ENCODE data around the gene DBT. TPM values are rescaled to one million over a fixed set of nuclear protein-coding genes. Genes with fewer than 3 reads are reported as not detected.

Gene DBT
- total RNA-seq, 1 donor: 7.7 TPM

DNA sequence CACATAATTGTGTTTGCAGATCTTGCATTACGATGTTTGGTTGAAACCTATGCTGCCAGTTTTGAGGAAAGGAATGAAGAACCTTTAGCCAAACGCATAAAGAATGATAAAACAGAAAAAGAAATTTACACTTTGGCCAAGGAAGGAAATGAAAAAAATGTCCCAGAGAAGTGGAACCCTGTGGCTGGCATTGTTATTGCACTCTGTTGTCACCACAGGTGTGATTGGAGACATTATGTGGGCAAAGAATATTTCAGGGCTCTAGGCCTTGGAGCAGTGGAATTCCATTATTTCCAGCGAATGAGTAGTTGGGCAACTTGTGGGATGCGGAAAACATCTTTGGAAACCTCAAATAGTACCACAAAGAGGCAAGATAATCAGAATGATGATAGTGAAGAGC lies 101.8 kb downstream of the DBT start:
- H3K4me3 ChIP-seq (ENCODE audit: low read depth, low read length): no peak overlapping the region
- TF ChIP-seq, protein P1, sequence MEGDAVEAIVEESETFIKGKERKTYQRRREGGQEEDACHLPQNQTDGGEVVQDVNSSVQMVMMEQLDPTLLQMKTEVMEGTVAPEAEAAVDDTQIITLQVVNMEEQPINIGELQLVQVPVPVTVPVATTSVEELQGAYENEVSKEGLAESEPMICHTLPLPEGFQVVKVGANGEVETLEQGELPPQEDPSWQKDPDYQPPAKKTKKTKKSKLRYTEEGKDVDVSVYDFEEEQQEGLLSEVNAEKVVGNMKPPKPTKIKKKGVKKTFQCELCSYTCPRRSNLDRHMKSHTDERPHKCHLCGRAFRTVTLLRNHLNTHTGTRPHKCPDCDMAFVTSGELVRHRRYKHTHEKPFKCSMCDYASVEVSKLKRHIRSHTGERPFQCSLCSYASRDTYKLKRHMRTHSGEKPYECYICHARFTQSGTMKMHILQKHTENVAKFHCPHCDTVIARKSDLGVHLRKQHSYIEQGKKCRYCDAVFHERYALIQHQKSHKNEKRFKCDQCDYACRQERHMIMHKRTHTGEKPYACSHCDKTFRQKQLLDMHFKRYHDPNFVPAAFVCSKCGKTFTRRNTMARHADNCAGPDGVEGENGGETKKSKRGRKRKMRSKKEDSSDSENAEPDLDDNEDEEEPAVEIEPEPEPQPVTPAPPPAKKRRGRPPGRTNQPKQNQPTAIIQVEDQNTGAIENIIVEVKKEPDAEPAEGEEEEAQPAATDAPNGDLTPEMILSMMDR (IDR thresholded peaks at IDR 0.05; ENCODE audit: insufficient read depth, low read length): no peak

DNA sequence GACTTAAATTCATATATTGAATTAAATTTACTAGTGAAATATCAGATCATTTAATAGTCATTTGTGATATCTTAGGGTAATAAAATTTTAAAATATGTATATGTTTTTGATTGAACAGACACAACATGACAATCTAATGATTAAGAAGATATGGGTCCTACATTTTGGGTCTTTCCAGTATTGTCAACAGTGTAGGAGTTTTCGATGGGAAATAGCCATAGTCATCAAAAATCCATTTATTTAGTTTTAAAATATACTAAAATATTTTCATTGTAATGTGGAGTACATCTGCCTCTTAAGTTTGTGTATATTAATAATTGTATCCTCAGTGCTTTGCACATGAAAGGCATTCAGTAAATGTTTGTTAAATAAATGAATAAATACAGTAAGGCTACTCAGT lies 102.7 kb downstream of the DBT start:
- H3K4me3 ChIP-seq (ENCODE audit: low read depth, low read length): no peak overlapping the region
- DNase-seq (ENCODE audit: low read depth): no peak
- TF ChIP-seq, protein P1 (IDR thresholded peaks at IDR 0.05; ENCODE audit: insufficient read depth, low read length): no peak

More for the DNA sequence above, 101.8 kb downstream of the DBT start:
- no peak for DNase-seq (ENCODE audit: low read depth)

DNA sequence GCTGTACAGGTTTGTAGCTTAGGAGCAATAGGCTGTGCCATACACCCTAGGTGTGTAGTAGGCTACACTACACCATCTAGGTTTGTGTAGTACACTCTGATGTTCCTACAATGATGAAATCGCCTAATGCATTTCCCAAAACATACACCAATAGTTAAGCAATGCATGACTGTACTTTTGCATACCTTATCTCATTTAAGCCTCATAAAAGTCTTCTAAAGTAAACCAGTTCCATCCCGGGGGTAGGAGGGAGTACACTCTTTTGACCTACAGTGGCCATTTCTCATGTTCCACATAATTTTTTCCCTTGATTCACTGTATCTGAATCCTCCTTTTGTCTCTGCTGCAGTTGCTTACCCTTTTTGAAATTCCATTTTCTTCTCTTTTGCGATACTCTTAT lies 104.5 kb downstream of the DBT start:
- TF ChIP-seq, protein P1 (IDR thresholded peaks at IDR 0.05; ENCODE audit: insufficient read depth, low read length): no peak

DNA sequence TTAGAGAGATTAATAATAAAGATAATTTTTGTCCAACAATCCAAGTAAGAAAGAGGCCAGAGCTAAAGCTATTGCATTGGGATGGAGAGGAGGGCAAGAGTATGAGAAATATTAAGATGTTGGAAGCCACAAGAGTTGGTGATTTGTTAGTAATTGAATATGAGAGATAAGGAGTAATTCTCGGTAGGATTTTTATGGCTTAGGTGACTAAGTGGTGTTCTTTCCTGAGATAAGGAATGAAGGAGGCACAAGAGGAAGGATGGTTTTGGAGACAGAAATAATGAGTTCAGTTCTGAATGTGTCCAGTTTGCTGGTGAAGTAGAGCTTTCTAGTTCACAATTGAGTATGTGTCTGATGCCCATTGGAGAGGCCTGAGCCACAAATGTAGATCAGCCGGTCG lies 107.3 kb downstream of the DBT start:
- TF ChIP-seq, protein P1 (IDR thresholded peaks at IDR 0.05; ENCODE audit: insufficient read depth, low read length): no peak
- H3K4me3 ChIP-seq (ENCODE audit: low read depth, low read length): no peak overlapping the region
- DNase-seq (ENCODE audit: low read depth): no peak

More for the DNA sequence above, 104.5 kb downstream of the DBT start:
- DNase-seq (ENCODE audit: low read depth): no peak
- no peak overlapping the region for H3K4me3 ChIP-seq (ENCODE audit: low read depth, low read length)

DNA sequence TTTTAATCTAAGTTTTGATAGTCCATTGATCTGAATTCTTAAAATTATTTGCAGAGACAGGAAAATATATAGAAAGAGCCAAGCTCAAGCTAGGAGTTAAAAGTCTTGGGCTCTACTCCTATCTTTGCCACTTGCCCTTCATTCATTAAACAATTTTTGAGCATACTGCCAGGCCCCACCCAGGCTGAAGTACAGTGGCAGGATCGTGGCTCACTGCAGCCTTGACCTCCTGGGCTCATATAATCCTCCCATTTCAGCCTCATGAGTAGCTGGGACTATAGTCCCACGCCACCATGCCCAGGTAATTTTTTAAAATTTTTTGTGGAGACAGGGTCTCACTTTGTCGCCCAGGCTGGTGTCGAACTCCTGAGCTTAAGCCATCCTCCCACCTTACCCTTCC lies 108.4 kb downstream of the DBT start:
- TF ChIP-seq, protein P1 (IDR thresholded peaks at IDR 0.05; ENCODE audit: insufficient read depth, low read length): no peak
- no peak for DNase-seq (ENCODE audit: low read depth)
- no peak overlapping the region for H3K4me3 ChIP-seq (ENCODE audit: low read depth, low read length)

DNA sequence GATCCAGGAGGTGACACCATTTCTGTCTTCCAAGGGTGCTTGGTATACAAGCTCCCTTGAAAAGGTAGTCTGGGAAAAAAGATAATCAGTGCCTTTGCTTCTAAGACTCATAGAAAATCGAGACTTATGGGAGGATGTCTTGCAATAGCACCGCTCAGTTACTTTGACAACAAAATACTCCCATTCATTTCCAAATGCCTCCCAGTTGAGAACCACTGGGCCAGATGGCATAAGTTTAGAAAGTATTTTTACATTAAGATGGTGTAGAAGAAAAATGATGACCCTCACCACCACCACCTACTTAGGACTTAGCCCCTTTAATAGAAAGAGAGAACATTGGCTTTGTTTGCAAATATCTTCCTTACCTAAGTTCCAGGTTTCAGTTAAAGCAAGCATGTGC lies 112.0 kb downstream of the DBT start:
- no peak for DNase-seq (ENCODE audit: low read depth)
- TF ChIP-seq, protein P1 (IDR thresholded peaks at IDR 0.05; ENCODE audit: insufficient read depth, low read length): no peak
- no peak overlapping the region for H3K4me3 ChIP-seq (ENCODE audit: low read depth, low read length)

Small RNAs within 50 kb of the gene (small RNA-seq; reads per million reads assigned to genes)
- not detected for gene AL445928.1
- not detected for gene MIR553
- not detected for gene RPL23AP90

Other genes starting within 250 kb of the DBT start
- gene SASS6, start 116.9 kb downstream of the DBT start, total RNA-seq (ENCODE audit: low replicate concordance): 0.74 and 9.5 TPM in 2 replicates
- 7.0 and 15.0 TPM in 2 replicates for gene TRMT13, start 116.7 kb downstream of the DBT start, total RNA-seq (ENCODE audit: low replicate concordance)
- 0.36 and 3.7 TPM in 2 replicates for gene LRRC39, start 71.6 kb downstream of the DBT start, total RNA-seq (ENCODE audit: low replicate concordance)
- gene RTCA, start 16.4 kb upstream of the DBT start, total RNA-seq (ENCODE audit: low replicate concordance): 43.2 and 118 TPM in 2 replicates
- 5.0 and 6.3 TPM in 2 replicates for gene CDC14A, start 102.7 kb upstream of the DBT start, total RNA-seq (ENCODE audit: low replicate concordance)

Data from fibroblast of the aortic adventitia (primary cell).